H1 (cell line): ENCODE measurements around the gene COL20A1. TPM values are rescaled to one million over a fixed set of nuclear protein-coding genes. Genes with fewer than 3 reads are reported as not detected.

Source experiments
- CTCF ChIA-PET: fragments of 300-600 bp; sonication (Branson Sonifier 250); formaldehyde crosslinking; loops from one replicate; lab custom pipeline; 2021; ENCODE audit not compliant: partially characterized antibody; lab: Charles Lee
- POLR2A ChIA-PET: fragments of 300-600 bp; sonication (Branson Sonifier 250); formaldehyde crosslinking; loops from one replicate; lab custom pipeline; 2021; ENCODE audit warnings: inconsistent platforms; ENCODE audit not compliant: partially characterized antibody; lab: Charles Lee
- DNase-seq, 2 experiments: peaks; one replicate each; pipeline versions ENCODE4 v3.0.0 to v3.0.0-alpha.2; 2010 to 2022; ENCODE audit warnings: low spot score in 2 of 2, low read depth in 1 of 2, mixed read lengths in 1 of 2
- FAIRE-seq: peaks from 2 replicates; lab custom pipeline; 2011; peaks lifted over from hg19 to GRCh38; lab: Jason Lieb, UNC
- H2AFZ ChIP-seq: 2 replicates; pipeline ENCODE4 v1.8.1; 2012; ENCODE audit warnings: low read length, inconsistent platforms
- H2AK5ac ChIP-seq: 2 replicates; pipeline ENCODE4 v1.6.1; 2013; ENCODE audit warnings: low read depth, low read length
- H2BK120ac ChIP-seq: replicated peaks from 2 replicates; pipeline ENCODE3; 2013; ENCODE audit warnings: low read depth, low read length, inconsistent platforms
- H2BK12ac ChIP-seq: 2 replicates; pipeline ENCODE4 v1.6.1; 2013; ENCODE audit warnings: low read depth, low read length
- H2BK15ac ChIP-seq: 2 replicates; pipeline ENCODE4 v1.6.1; 2013; ENCODE audit warnings: low read length
- H2BK20ac ChIP-seq: 2 replicates; pipeline ENCODE4 v1.6.1; 2013; ENCODE audit warnings: low read length
- H2BK5ac ChIP-seq: 2 replicates; pipeline ENCODE4 v1.6.1; 2013; ENCODE audit warnings: low read depth, low read length
- H3K14ac ChIP-seq: 2 replicates; pipeline ENCODE4 v1.6.1; 2013; ENCODE audit warnings: inconsistent platforms; ENCODE audit not compliant: insufficient read length
- H3K18ac ChIP-seq: 2 replicates; pipeline ENCODE4 v1.6.1; 2013; ENCODE audit warnings: low read length; ENCODE audit errors: extremely low read depth
- H3K23ac ChIP-seq: 2 replicates; pipeline ENCODE4 v1.6.1; 2013; ENCODE audit warnings: inconsistent platforms; ENCODE audit not compliant: insufficient read length
- H3K23me2 ChIP-seq: 2 replicates; pipeline ENCODE4 v1.6.1; 2013; ENCODE audit warnings: low read depth, low read length
- H3K27ac ChIP-seq: 2 replicates; pipeline ENCODE4 v1.6.1; 2011; ENCODE audit warnings: low read depth, low read length, inconsistent platforms
- H3K27me3 ChIP-seq, 4 experiments: replicated peaks in 1 of 4; 1 replicate in 1 of 4; 2 replicates in 3 of 4; pipeline versions ENCODE4 v1.6.1 to v1.8.1; 2011 to 2013; ENCODE audit warnings: low read length in 3 of 4, mild to moderate bottlenecking in 3 of 4, inconsistent platforms in 2 of 4, mixed read lengths in 2 of 4, moderate library complexity in 1 of 4; ENCODE audit not compliant: control insufficient read depth in 3 of 4, insufficient read depth in 3 of 4; ENCODE audit errors: extremely low read depth in 1 of 4
- H3K36me3 ChIP-seq, 4 experiments: 2 replicates each; pipeline versions ENCODE4 v1.6.1 to v1.8.1; 2011 to 2013; ENCODE audit warnings: mild to moderate bottlenecking in 4 of 4, low read length in 3 of 4, moderate library complexity in 2 of 4, control low read depth in 1 of 4, inconsistent platforms in 1 of 4; ENCODE audit not compliant: insufficient read depth in 4 of 4, control insufficient read depth in 2 of 4
- H3K4ac ChIP-seq: replicated peaks from 2 replicates; pipeline ENCODE3; 2013; ENCODE audit warnings: low read length, low read depth, mixed read lengths, inconsistent platforms; ENCODE audit not compliant: insufficient read length
- H3K4me1 ChIP-seq, 4 experiments: replicated peaks in 1 of 4; 1 replicate in 1 of 4; 2 replicates in 3 of 4; pipeline versions ENCODE4 v1.6.1 to v1.8.1; 2011 to 2013; ENCODE audit warnings: low read length in 3 of 4, inconsistent platforms in 2 of 4, mixed read lengths in 1 of 4; ENCODE audit not compliant: insufficient read depth in 4 of 4, control insufficient read depth in 3 of 4
- H3K4me2 ChIP-seq, 2 experiments: 2 replicates each; pipeline versions ENCODE4 v1.6.1 to v1.8.1; 2011 to 2013; ENCODE audit warnings: low read depth in 2 of 2, low read length in 2 of 2, control low read depth in 1 of 2, inconsistent platforms in 1 of 2, mild to moderate bottlenecking in 1 of 2; ENCODE audit not compliant: insufficient read depth in 1 of 2
- H3K4me3 ChIP-seq, 4 experiments: fragments of 200-600, 300-600 bp in 1 of 4; sonication (generic), shearing (Covaris generic), sonication (Bioruptor Twin) in 1 of 4; 2 replicates each; pipeline versions ENCODE4 v1.5.1 to v1.8.1; 2011 to 2016; ENCODE audit warnings: low read length in 4 of 4, low read depth in 3 of 4, control low read depth in 2 of 4, inconsistent platforms in 2 of 4, mild to moderate bottlenecking in 2 of 4, mixed read lengths in 1 of 4, moderate library complexity in 1 of 4; ENCODE audit not compliant: insufficient read depth in 2 of 4; ENCODE audit errors: extremely low read depth in 1 of 4
- H3K56ac ChIP-seq: replicated peaks from 2 replicates; pipeline ENCODE3; 2013; ENCODE audit warnings: low read depth, mild to moderate bottlenecking, mixed read lengths, low read length, inconsistent platforms; ENCODE audit not compliant: insufficient read length
- H3K79me1 ChIP-seq: 2 replicates; pipeline ENCODE4 v1.6.1; 2013; ENCODE audit warnings: low read depth, low read length, control low read depth
- H3K79me2 ChIP-seq, 2 experiments: 2 replicates each; pipeline versions ENCODE4 v1.6.1 to v1.8.1; 2012 to 2013; ENCODE audit warnings: low read length in 2 of 2, mild to moderate bottlenecking in 2 of 2, inconsistent platforms in 1 of 2; ENCODE audit not compliant: insufficient read depth in 2 of 2, control insufficient read depth in 1 of 2
- H3K9ac ChIP-seq, 4 experiments: replicated peaks in 1 of 4; 1 replicate in 1 of 4; 2 replicates in 3 of 4; pipeline versions ENCODE4 v1.6.1 to v1.8.1; 2011 to 2013; ENCODE audit warnings: low read depth in 3 of 4, low read length in 3 of 4, control low read depth in 2 of 4, mild to moderate bottlenecking in 2 of 4, moderate library complexity in 2 of 4, inconsistent platforms in 1 of 4; ENCODE audit errors: extremely low read depth in 1 of 4
- H3K9me3 ChIP-seq, 2 experiments: 2 replicates each; pipeline versions ENCODE4 v1.6.1 to v1.8.1; 2012 to 2013; ENCODE audit warnings: mild to moderate bottlenecking in 2 of 2, moderate library complexity in 2 of 2, control low read depth in 1 of 2, inconsistent platforms in 1 of 2, low read depth in 1 of 2, low read length in 1 of 2, mixed read lengths in 1 of 2; ENCODE audit not compliant: insufficient read depth in 2 of 2
- H4K20me1 ChIP-seq, 2 experiments: replicated peaks in 1 of 2; 2 replicates each; pipeline versions ENCODE3 to v1.8.1; 2011 to 2013; ENCODE audit warnings: inconsistent platforms in 2 of 2, low read length in 2 of 2, mild to moderate bottlenecking in 1 of 2; ENCODE audit not compliant: insufficient read depth in 2 of 2, control insufficient read depth in 1 of 2
- H4K5ac ChIP-seq: 2 replicates; pipeline ENCODE4 v1.6.1; 2013; ENCODE audit warnings: low read length, low read depth, mixed read lengths, inconsistent platforms; ENCODE audit not compliant: insufficient read length
- H4K8ac ChIP-seq: 2 replicates; pipeline ENCODE4 v1.8.0; 2013; ENCODE audit warnings: mild to moderate bottlenecking, moderate library complexity, low read length, inconsistent platforms; ENCODE audit not compliant: insufficient read depth; ENCODE audit errors: extremely low read depth
- H4K91ac ChIP-seq: replicated peaks from 2 replicates; pipeline ENCODE3; 2013; ENCODE audit warnings: low read length, mixed read lengths, inconsistent platforms; ENCODE audit not compliant: insufficient read length
- CBX5 ChIP-seq: fragments of 300-800, 300-1000 bp; sonication (generic); IDR thresholded peaks from 2 replicates; pipeline ENCODE4 v1.7.1; 2016; ENCODE audit warnings: antibody characterized with exemption, low read length, low read depth
- MAFK ChIP-seq: IDR thresholded peaks from 2 replicates; pipeline ENCODE4 v1.6.1; 2012; ENCODE audit warnings: low read depth, mild to moderate bottlenecking, improper control_type of control experiment, low read length
- NRF1 ChIP-seq: IDR thresholded peaks from 2 replicates; pipeline ENCODE4 v1.6.1; 2011; ENCODE audit warnings: mild to moderate bottlenecking, low read depth, low read length, improper control_type of control experiment
- SAP30 ChIP-seq: fragments of 300-600 bp; sonication (generic); IDR thresholded peaks from 2 replicates; pipeline ENCODE4 v1.7.1; 2012; ENCODE audit warnings: low read length, moderate library complexity, mild to moderate bottlenecking, inconsistent platforms; ENCODE audit not compliant: insufficient read depth, insufficient replicate concordance
- SIN3A ChIP-seq, 2 experiments: IDR thresholded peaks in 1 of 2; conservative IDR thresholded peaks in 1 of 2; 2 replicates each; pipeline ENCODE4 v1.6.1; 2011 to 2012; ENCODE audit warnings: low read length in 2 of 2, improper control_type of control experiment in 1 of 2, low read depth in 1 of 2, mild to moderate bottlenecking in 1 of 2
- SIX5 ChIP-seq: IDR thresholded peaks from 2 replicates; pipeline ENCODE4 v1.6.1; 2011; ENCODE audit warnings: mild to moderate bottlenecking, low read depth, low read length
- SRF ChIP-seq: IDR thresholded peaks from 2 replicates; pipeline ENCODE4 v1.6.1; 2011; ENCODE audit warnings: mild to moderate bottlenecking, low read depth, low read length, moderate library complexity
- TAF7 ChIP-seq: optimal IDR thresholded peaks from 2 replicates; pipeline ENCODE3; 2011; ENCODE audit warnings: low read depth, mild to moderate bottlenecking, inconsistent platforms, low read length, moderate library complexity, borderline replicate concordance
- TCF12 ChIP-seq: IDR thresholded peaks from 2 replicates; pipeline ENCODE4 v1.6.1; 2011; ENCODE audit warnings: low read depth, mild to moderate bottlenecking, low read length
- WGBS, 2 experiments: shearing (Covaris generic) in 1 of 2; methylation state at CpG; one replicate each; pipeline versions ENCODE4 v1.1.6 to v1.1.7; 2013 to 2015; ENCODE audit warnings: low lambda C conversion rate in 2 of 2, mixed read lengths in 2 of 2, inconsistent platforms in 1 of 2, low coverage in 1 of 2, missing lambda C conversion rate in 1 of 2; ENCODE audit not compliant: insufficient replicate concordance in 2 of 2, insufficient coverage in 1 of 2, insufficient read length in 1 of 2; ENCODE audit errors: extremely low coverage in 1 of 2, missing lambda C conversion rate in 1 of 2; 5-methylcytosine and 5-hydroxymethylcytosine counted together
- polyA plus RNA-seq, 7 experiments: library from polyadenylated mRNA; depleted of rRNA in 3 of 7; stranded (reverse) in 5 of 7; unstranded in 2 of 7; fragments of >200 nt in 5 of 7; fragments of 200-250 nt in 2 of 7; gene quantifications; 1 replicate in 5 of 7; 2 replicates in 1 of 7; 4 replicates in 1 of 7; pipeline versions ENCODE4 v1.2.1 to v1.2.3, GENCODE V29; 2011 to 2013; ENCODE audit warnings: missing spikeins in 2 of 7, mixed read lengths in 2 of 7
- total RNA-seq: library from RNA; stranded (reverse); fragmentation: NEBNext Ultra II Directional; extraction: Animal tissue kit (Norgen Biotek cat#: 25700); gene quantifications from 2 replicates; pipeline ENCODE4 v1.2.1, GENCODE V29; 2021

The COL20A1 gene
- total and polyA plus RNA-seq, 2 of the 8 experiments (the other 6 are each of a cell fraction or from before 2014, with no cell fraction given), result 0.19 to 0.21 TPM

DNA sequence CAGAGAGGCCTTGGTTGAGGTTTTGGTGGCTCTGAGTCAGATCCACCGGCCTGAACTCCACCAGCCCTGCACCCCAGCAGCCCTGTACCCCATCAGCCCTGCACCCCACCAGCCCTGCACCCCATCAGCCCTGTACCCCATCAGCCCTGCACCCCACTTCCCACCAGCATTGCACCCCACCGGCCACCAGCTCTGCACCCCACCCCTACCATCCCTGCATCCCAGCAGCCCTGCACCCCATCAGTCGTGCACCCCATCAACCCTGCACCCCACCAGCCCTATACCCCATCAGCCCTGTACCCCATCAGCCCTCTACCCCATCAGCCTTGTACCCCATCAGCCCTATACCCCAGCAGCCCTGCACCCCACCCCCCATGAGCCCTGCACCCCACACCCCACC, 82.5 kb downstream of the COL20A1 start:
- Histone ChIP-seq H2BK12ac (no peak overlapping the region), H3K27ac (no peak overlapping the region), H3K4me2 (no peak overlapping the region), H3K4ac (no peak overlapping the region), H4K5ac (no peak overlapping the region), H3K79me1 (no peaks in the 10 kb centered on the region), H3K36me3 (no peaks in the 10 kb centered on the region), H4K91ac (no peak overlapping the region), H3K14ac (no peak overlapping the region), H4K8ac (no peak overlapping the region), H2BK20ac (no peak overlapping the region), H3K9me3 (no peaks in the 10 kb centered on the region), H3K79me2 (no peaks in the 10 kb centered on the region), H3K56ac (no peak overlapping the region), H3K23ac (no peak overlapping the region), H2BK15ac (no peak overlapping the region), H3K9ac (no peak overlapping the region), H3K18ac (no peak overlapping the region), H3K27me3 (peaks cover 0 to 2% (median 0%) of the 10 kb centered on the region in 4 experiments; a peak in 1 of 7 replicates), H2BK5ac (no peak overlapping the region), H2BK120ac (no peak overlapping the region), H3K23me2 (no peaks in the 10 kb centered on the region; the same call in none of the 2 replicates), H4K20me1 (no peaks in the 10 kb centered on the region), H2AK5ac (no peak overlapping the region)
- no CpG with 5 or more reads among the region's 3 CpGs for WGBS, 2 experiments
- POLR2A ChIA-PET, result no interaction called here
- CTCF ChIA-PET, result interaction anchor here (0.6 to 1.6 kb wide), 2 partner anchors 12 to 162 kb away, joined by 3 to 4 read pairs; partner anchors contain the start of gene PTK6
- no peak for DNase-seq
- TF ChIP-seq MAFK (no peak), SAP30 (no peak), TAF7 (no peak), CBX5 (no peak), TCF12 (no peak), SIX5 (no peak), SIN3A (conservative IDR thresholded peaks at IDR 0.05 in 1 of 2, IDR thresholded peaks at IDR 0.05 in 1 of 2; ENCODE audit: low read depth in 1 of 2, low read length in 2 of 2) (no peak), SRF (no peak), NRF1 (no peak)
- TF ChIP-seq, all 59 proteins: peak for 0
- Histone ChIP-seq H3K4me3 (no peak overlapping the region), H3K4me1 (peaks cover 3 to 21% (median 14%) of the 10 kb centered on the region in 4 experiments), H2AFZ (no peak overlapping the region)
- no peak for FAIRE-seq
